Activated naive CD4-positive, alpha-beta T cell treated with anti-CD3 and anti-CD28 coated beads, Interleukin-2, amount 50 U/mL, for 72 hours (primary cell): ENCODE data around the gene SDK2. TPM values are rescaled to one million over a fixed set of nuclear protein-coding genes. Genes with fewer than 3 reads are reported as not detected.

Experiments used
- ATAC-seq, 2 donors: fragments of 150-1000 bp; cut with Tn5 transposase; 2 replicates each; pipeline ENCODE4 v1.10.0; 2021; ENCODE audit warnings: mild to moderate bottlenecking in 2 of 2, moderate library complexity in 2 of 2
- DNase-seq, 2 donors: peaks; one replicate each; pipeline ENCODE4 v3.0.0; 2021 to 2022; ENCODE audit warnings: low spot score in 2 of 2
- H3K27ac Mint-ChIP-seq, 2 donors: one replicate each; pipeline ENCODE4 v1.8.0; 2022; ENCODE audit warnings: mild to moderate bottlenecking in 2 of 2, mixed read lengths in 2 of 2
- H3K36me3 Mint-ChIP-seq, 2 donors: one replicate each; pipeline ENCODE4 v1.8.0; 2022; ENCODE audit warnings: mixed read lengths in 2 of 2
- H3K9me3 Mint-ChIP-seq, 2 donors: one replicate each; pipeline ENCODE4 v1.8.0; 2022; ENCODE audit warnings: mixed read lengths in 2 of 2
- total RNA-seq, 2 donors: library from RNA; stranded (reverse); gene quantifications; one replicate each; pipeline ENCODE4 v1.2.3, GENCODE V29; 2022

SDK2 gene
- total RNA-seq, 2 donors from 2014 or later: 0.66 to 1.5 TPM

GRCh38 chr17:73609758-73610157 lies 34.5 kb downstream of the SDK2 start:
- no peak for ATAC-seq
- DNase-seq: no peak
- no peaks in the 10 kb centered on the region for H3K9me3 Mint-ChIP-seq
- no peaks in the 10 kb centered on the region for H3K36me3 Mint-ChIP-seq
- H3K27ac Mint-ChIP-seq: no peak overlapping the region

- Mint-ChIP-seq H3K36me3 (no peaks in the 10 kb centered on the region), H3K9me3 (no peaks in the 10 kb centered on the region), H3K27ac (peak overlapping the region; percentile 10 to 39)
- DNase-seq (no peak), ATAC-seq (no peak)
These were observed 35.2 kb downstream of the SDK2 start for GRCh38 chr17:73609060-73609459.

GRCh38 chr17:73605444-73605843 lies 38.8 kb downstream of the SDK2 start:
- no peaks in the 10 kb centered on the region for H3K36me3 Mint-ChIP-seq
- no peaks in the 10 kb centered on the region for H3K9me3 Mint-ChIP-seq
- H3K27ac Mint-ChIP-seq: peak overlapping the region in 1 of 2 donors; percentile 16
- no peak for ATAC-seq
- no peak for DNase-seq

GRCh38 chr17:73604476-73604875 lies 39.8 kb downstream of the SDK2 start:
- Mint-ChIP-seq H3K9me3 (no peaks in the 10 kb centered on the region), H3K36me3 (no peaks in the 10 kb centered on the region), H3K27ac (peak overlapping the region in 1 of 2 donors; percentile 16)
- ATAC-seq (no peak), DNase-seq (no peak)

GRCh38 chr17:73603971-73604370 lies 40.3 kb downstream of the SDK2 start:
- Mint-ChIP-seq H3K36me3 (no peaks in the 10 kb centered on the region), H3K27ac (peak overlapping the region in 1 of 2 donors; percentile 87), H3K9me3 (no peaks in the 10 kb centered on the region)
- no peak for DNase-seq
- ATAC-seq: no peak

- peak overlapping the region in 1 of 2 donors; percentile 40 for H3K27ac Mint-ChIP-seq
- no peak for ATAC-seq
These were observed 44.0 kb downstream of the SDK2 start for GRCh38 chr17:73600103-73600871.

GRCh38 chr17:73599599-73599998 lies 44.6 kb downstream of the SDK2 start:
- no peak for ATAC-seq
- no peaks in the 10 kb centered on the region for H3K36me3 Mint-ChIP-seq
- no peak for DNase-seq
- peak overlapping the region in 1 of 2 donors; percentile 40 for H3K27ac Mint-ChIP-seq
- H3K9me3 Mint-ChIP-seq: no peaks in the 10 kb centered on the region

More at GRCh38 chr17:73600103-73600871, 44.0 kb downstream of the SDK2 start:
- DNase-seq: no peak
- Mint-ChIP-seq H3K9me3 (no peaks in the 10 kb centered on the region), H3K36me3 (no peaks in the 10 kb centered on the region)

- Mint-ChIP-seq H3K9me3 (no peaks in the 10 kb centered on the region), H3K36me3 (no peaks in the 10 kb centered on the region), H3K27ac (peak overlapping the region; percentile 73 to 85)
- no peak for DNase-seq
- no peak for ATAC-seq
These were observed 46.0 kb downstream of the SDK2 start for GRCh38 chr17:73598212-73598611.

- ATAC-seq: no peak
- peaks cover 0 to 10% of the 10 kb centered on the region in 2 donors for H3K36me3 Mint-ChIP-seq
- H3K27ac Mint-ChIP-seq: peak overlapping the region in 1 of 2 donors; percentile 63
- no peak for DNase-seq
- no peaks in the 10 kb centered on the region for H3K9me3 Mint-ChIP-seq
These were observed 48.3 kb downstream of the SDK2 start for GRCh38 chr17:73595931-73596330.

GRCh38 chr17:73595479-73595878 lies 48.8 kb downstream of the SDK2 start:
- peak; percentile 30 to 45 for ATAC-seq
- H3K36me3 Mint-ChIP-seq: peaks cover 0 to 10% of the 10 kb centered on the region in 2 donors
- DNase-seq: peak in 1 of 2 donors; percentile 44
- no peaks in the 10 kb centered on the region for H3K9me3 Mint-ChIP-seq
- H3K27ac Mint-ChIP-seq: peak overlapping the region in 1 of 2 donors; percentile 63

GRCh38 chr17:73595068-73595467 lies 49.2 kb downstream of the SDK2 start:
- peak overlapping the region in 1 of 2 donors; percentile 63 for H3K27ac Mint-ChIP-seq
- DNase-seq (no peak), ATAC-seq (no peak)
- no peaks in the 10 kb centered on the region for H3K9me3 Mint-ChIP-seq
- peaks cover 0 to 10% of the 10 kb centered on the region in 2 donors for H3K36me3 Mint-ChIP-seq

- H3K9me3 Mint-ChIP-seq: no peaks in the 10 kb centered on the region
- no peak for ATAC-seq
- DNase-seq: no peak
- peaks cover 0 to 10% of the 10 kb centered on the region in 2 donors for H3K36me3 Mint-ChIP-seq
- H3K27ac Mint-ChIP-seq: no peak overlapping the region
These were observed 49.6 kb downstream of the SDK2 start for GRCh38 chr17:73594598-73594997.

- ATAC-seq: no peak
- peaks cover 0 to 10% of the 10 kb centered on the region in 2 donors for H3K36me3 Mint-ChIP-seq
- no peaks in the 10 kb centered on the region for H3K9me3 Mint-ChIP-seq
- no peak for DNase-seq
- no peak overlapping the region for H3K27ac Mint-ChIP-seq
These were observed 50.2 kb downstream of the SDK2 start for GRCh38 chr17:73594025-73594424.

- no peaks in the 10 kb centered on the region for H3K9me3 Mint-ChIP-seq
- ATAC-seq (no peak), DNase-seq (no peak)
- H3K36me3 Mint-ChIP-seq: peaks cover 0 to 10% of the 10 kb centered on the region in 2 donors
- H3K27ac Mint-ChIP-seq: peak overlapping the region in 1 of 2 donors; percentile 38
These were observed 50.8 kb downstream of the SDK2 start for GRCh38 chr17:73593249-73593965.

GRCh38 chr17:73592501-73592961 lies 51.7 kb downstream of the SDK2 start:
- Mint-ChIP-seq H3K36me3 (peaks cover 0 to 10% of the 10 kb centered on the region in 2 donors), H3K9me3 (no peaks in the 10 kb centered on the region), H3K27ac (peak overlapping the region; percentile 44 to 64)
- DNase-seq: peak in 1 of 2 donors; percentile 69
- ATAC-seq: peak; percentile 9 to 78

- Mint-ChIP-seq H3K9me3 (no peaks in the 10 kb centered on the region), H3K27ac (peak overlapping the region; percentile 64 to 89), H3K36me3 (peaks cover 0 to 10% of the 10 kb centered on the region in 2 donors)
- ATAC-seq: no peak
- DNase-seq: no peak
These were observed 52.2 kb downstream of the SDK2 start for GRCh38 chr17:73592079-73592415.

- ATAC-seq: peak; percentile 23 to 64
- peaks cover 0 to 10% of the 10 kb centered on the region in 2 donors for H3K36me3 Mint-ChIP-seq
- DNase-seq: peak in 1 of 2 donors; percentile 35
- no peaks in the 10 kb centered on the region for H3K9me3 Mint-ChIP-seq
- peak overlapping the region; percentile 64 to 89 for H3K27ac Mint-ChIP-seq
These were observed 52.8 kb downstream of the SDK2 start for GRCh38 chr17:73591296-73592078.
